ENCODE measurements around the gene TIRAP.

TIRAP gene

GRCh38 chr11:126340960-126341606 is 58.2 kb downstream of the TIRAP start:
- no peak for DNase-seq

GRCh38 chr11:126341760-126342161 is 58.9 kb downstream of the TIRAP start:
- no peak for DNase-seq

- DNase-seq = no peak
These were observed 60.2 kb downstream of the TIRAP start for GRCh38 chr11:126343051-126343450.
